Measurements from ENCODE around the gene SEZ6L.
"Not testable (repeated sequence)": the region's sequence is repeated elsewhere in the genome, so short reads cannot be mapped to it uniquely, and the experiment has no call there.

SEZ6L gene

DNA sequence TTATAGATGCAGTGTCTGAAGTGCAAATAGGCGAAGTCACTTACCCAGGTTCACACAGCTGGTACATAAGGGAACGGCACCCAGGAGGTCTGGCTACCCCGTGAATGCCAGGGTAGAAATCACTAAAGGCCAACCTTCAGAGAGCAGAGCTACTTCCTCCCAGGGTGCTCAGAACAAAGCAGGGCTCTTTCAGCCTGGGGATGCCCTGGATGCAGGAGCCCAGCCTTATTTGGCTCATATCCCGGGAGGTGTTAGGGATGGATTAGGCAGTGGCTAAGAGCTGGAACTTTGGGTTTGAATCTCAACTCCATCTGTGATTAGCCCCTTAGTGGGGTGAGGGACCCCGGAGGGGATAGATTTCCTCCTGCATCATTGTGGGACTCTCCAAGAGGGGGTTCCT is 226.7 kb downstream of the SEZ6L start:
- no peak overlapping the region for H3K4me3 ChIP-seq (ENCODE audit: low read depth, low read length)
- TF ChIP-seq CTCF (IDR thresholded peaks at IDR 0.05; ENCODE audit: low read depth, low read length): no peak

DNA sequence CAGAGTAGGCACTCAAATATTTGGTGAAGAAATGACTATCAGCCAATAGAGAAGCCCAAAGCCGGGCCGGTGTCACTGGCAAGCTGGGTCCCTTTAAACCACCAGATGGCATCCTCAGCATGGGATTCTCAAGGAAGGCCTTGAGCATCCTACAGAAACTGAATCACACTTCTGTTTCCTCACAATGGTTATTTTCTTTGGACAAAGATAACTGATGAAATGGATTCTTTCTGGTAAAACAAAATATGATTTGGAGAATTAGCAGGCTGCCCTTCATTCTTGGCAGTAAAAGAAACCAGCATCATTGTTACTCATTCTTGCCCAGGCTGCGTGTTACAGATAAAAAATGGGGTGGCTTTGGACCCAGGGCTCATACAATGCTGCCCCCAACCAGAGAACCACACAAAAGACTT is 229.5 kb downstream of the SEZ6L start:
- TF ChIP-seq CTCF (IDR thresholded peaks at IDR 0.05; ENCODE audit: low read depth, low read length): peak; percentile 51
- no peak overlapping the region for H3K4me3 ChIP-seq (ENCODE audit: low read depth, low read length)

DNA sequence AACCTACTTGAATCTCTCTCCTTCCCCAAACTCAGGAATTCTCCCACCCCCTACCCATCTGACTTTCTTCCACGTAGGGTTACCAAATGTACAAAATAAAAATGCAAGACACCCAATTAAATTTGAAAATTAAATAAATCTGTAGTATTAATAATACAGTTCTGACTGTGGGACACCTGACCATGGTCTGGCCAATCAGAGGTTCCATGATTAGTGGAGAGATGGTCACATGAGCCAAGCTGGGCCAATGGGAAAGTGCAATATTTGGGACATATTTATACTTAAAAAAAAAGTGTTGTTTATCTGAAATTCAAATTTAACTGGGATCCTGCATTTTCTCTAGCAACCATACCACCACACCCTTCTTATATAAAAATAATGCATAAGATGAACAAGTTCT is 230.0 kb downstream of the SEZ6L start:
- H3K4me3 ChIP-seq (ENCODE audit: low read depth, low read length): no peak overlapping the region
- no peak for TF ChIP-seq CTCF (IDR thresholded peaks at IDR 0.05; ENCODE audit: low read depth, low read length)

- no peak for TF ChIP-seq CTCF (IDR thresholded peaks at IDR 0.05; ENCODE audit: low read depth, low read length)
- no peak overlapping the region for H3K4me3 ChIP-seq (ENCODE audit: low read depth, low read length)
These were observed 232.5 kb downstream of the SEZ6L start for GRCh38 chr22:26401726-26402125.

- TF ChIP-seq CTCF (IDR thresholded peaks at IDR 0.05; ENCODE audit: low read depth, low read length): no peak
- no peak overlapping the region for H3K4me3 ChIP-seq (ENCODE audit: low read depth, low read length)
These were observed 235.7 kb downstream of the SEZ6L start for GRCh38 chr22:26404851-26405421.

DNA sequence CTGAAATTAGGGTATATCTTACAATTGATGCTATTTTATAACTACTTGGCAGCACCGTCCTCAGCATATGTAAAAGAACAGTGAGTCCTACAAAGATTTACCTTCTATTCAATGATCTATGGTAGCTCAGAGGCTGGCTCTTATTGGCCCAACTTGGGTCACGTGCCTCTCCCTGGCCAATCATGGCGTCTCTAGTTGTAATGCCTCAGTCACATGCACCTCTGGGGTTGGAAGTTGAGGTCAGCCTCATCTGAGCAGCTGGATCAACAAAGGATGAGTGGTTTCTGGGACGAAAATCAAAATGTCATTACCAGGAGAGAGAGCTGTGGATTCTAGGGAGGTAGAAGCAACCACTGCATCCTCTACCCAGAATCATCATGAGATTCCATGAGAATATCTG is 236.9 kb downstream of the SEZ6L start:
- no peak for TF ChIP-seq CTCF (IDR thresholded peaks at IDR 0.05; ENCODE audit: low read depth, low read length)

GRCh38 chr22:26408562-26409220 is 239.4 kb downstream of the SEZ6L start:
- not testable (repeated sequence) for H3K4me3 ChIP-seq (ENCODE audit: low read depth, low read length)

More for the DNA sequence above, 236.9 kb downstream of the SEZ6L start:
- H3K4me3 ChIP-seq (ENCODE audit: low read depth, low read length): no peak overlapping the region
